Activated T-helper 2 cell treated with anti-CD3 and anti-CD28 coated beads, Interferon-gamma antibody, Interleukin-2, Interleukin-4, amounts not matched to agents 10 μg/mL and 5 μg/mL and 100 μg/mL, durations not matched to agents 14 hours and 24 hours and 36 hours (primary cell): Measurements from ENCODE around the gene MOSPD2. TPM values are rescaled to one million over a fixed set of nuclear protein-coding genes. Genes with fewer than 3 reads are reported as not detected.

Experiments
- DNase-seq: peaks from one replicate; pipeline ENCODE4 v3.0.0; 2021; ENCODE audit warnings: low spot score
- H3K27ac Mint-ChIP-seq: one replicate; pipeline ENCODE4 v1.8.0; 2021; ENCODE audit warnings: mixed read lengths
- H3K27me3 Mint-ChIP-seq: one replicate; pipeline ENCODE4 v1.8.0; 2021; ENCODE audit warnings: low read depth, mixed read lengths
- H3K36me3 Mint-ChIP-seq: one replicate; pipeline ENCODE4 v1.8.0; 2021; ENCODE audit warnings: low read depth, mixed read lengths
- H3K4me1 Mint-ChIP-seq: one replicate; pipeline ENCODE4 v1.8.0; 2021; ENCODE audit warnings: low read depth, mixed read lengths
- H3K4me3 Mint-ChIP-seq: one replicate; pipeline ENCODE4 v1.8.0; 2021; ENCODE audit warnings: low read depth, mild to moderate bottlenecking, moderate library complexity, mixed read lengths
- H3K9me3 Mint-ChIP-seq: one replicate; pipeline ENCODE4 v1.8.0; 2021; ENCODE audit warnings: mixed read lengths
- intact Hi-C: fragments of 100-400 bp; cut with micrococcal nuclease; formaldehyde crosslinking; loops from one replicate; pipeline ENCODE4 v1.15.1; 2023
- total RNA-seq: library from RNA; stranded (reverse); gene quantifications from 2 replicates; pipeline ENCODE4 v1.2.3, GENCODE V29; 2022

Gene MOSPD2
- total RNA-seq, 1 donor from 2014 or later, result 14.8 TPM

- no peaks in the 10 kb centered on the region for H3K27me3 Mint-ChIP-seq
- no peak overlapping the region for H3K4me3 Mint-ChIP-seq
- H3K27ac Mint-ChIP-seq, result no peak overlapping the region
- H3K9me3 Mint-ChIP-seq, result no peaks in the 10 kb centered on the region
- intact Hi-C loops, result no loop called here
- no peak for DNase-seq
- peaks cover 14% of the 10 kb centered on the region for H3K36me3 Mint-ChIP-seq
- no peaks in the 10 kb centered on the region for H3K4me1 Mint-ChIP-seq
Observed at GRCh38 chrX:14920196-14920595, 47.0 kb downstream of the MOSPD2 start.

- H3K36me3 Mint-ChIP-seq, result peaks cover 4% of the 10 kb centered on the region
- no peak overlapping the region for H3K27ac Mint-ChIP-seq
- no peaks in the 10 kb centered on the region for H3K9me3 Mint-ChIP-seq
- intact Hi-C loops, result no loop called here
- DNase-seq, result no peak
- H3K27me3 Mint-ChIP-seq, result no peaks in the 10 kb centered on the region
- no peak overlapping the region for H3K4me3 Mint-ChIP-seq
- no peaks in the 10 kb centered on the region for H3K4me1 Mint-ChIP-seq
Observed at GRCh38 chrX:14922437-14922836, 49.2 kb downstream of the MOSPD2 start.

- Mint-ChIP-seq H3K36me3 (no peaks in the 10 kb centered on the region), H3K9me3 (no peaks in the 10 kb centered on the region), H3K4me3 (no peak overlapping the region), H3K4me1 (no peaks in the 10 kb centered on the region), H3K27ac (no peak overlapping the region), H3K27me3 (no peaks in the 10 kb centered on the region)
- intact Hi-C loops, result no loop called here
- DNase-seq, result no peak
Observed at GRCh38 chrX:14923761-14924160, 50.5 kb downstream of the MOSPD2 start.

- no peak for DNase-seq
- Mint-ChIP-seq H3K36me3 (no peaks in the 10 kb centered on the region), H3K9me3 (no peaks in the 10 kb centered on the region), H3K27me3 (no peaks in the 10 kb centered on the region), H3K27ac (no peak overlapping the region), H3K4me3 (no peak overlapping the region), H3K4me1 (no peaks in the 10 kb centered on the region)
- intact Hi-C loops, result no loop called here
Observed at GRCh38 chrX:14926471-14926870, 53.2 kb downstream of the MOSPD2 start.

- Mint-ChIP-seq H3K36me3 (no peaks in the 10 kb centered on the region), H3K27ac (no peak overlapping the region), H3K9me3 (no peaks in the 10 kb centered on the region), H3K27me3 (no peaks in the 10 kb centered on the region), H3K4me1 (no peaks in the 10 kb centered on the region), H3K4me3 (no peak overlapping the region)
- intact Hi-C loops, result no loop called here
- no peak for DNase-seq
Observed at GRCh38 chrX:14927401-14927800, 54.2 kb downstream of the MOSPD2 start.

- Mint-ChIP-seq H3K27ac (no peak overlapping the region), H3K9me3 (no peaks in the 10 kb centered on the region), H3K4me1 (no peaks in the 10 kb centered on the region), H3K4me3 (no peak overlapping the region), H3K27me3 (no peaks in the 10 kb centered on the region), H3K36me3 (no peaks in the 10 kb centered on the region)
- DNase-seq, result no peak
- intact Hi-C loops, result no loop called here
Observed at GRCh38 chrX:14930663-14931062, 57.4 kb downstream of the MOSPD2 start.

- Mint-ChIP-seq H3K27me3 (no peaks in the 10 kb centered on the region), H3K27ac (no peak overlapping the region), H3K36me3 (no peaks in the 10 kb centered on the region), H3K4me1 (no peaks in the 10 kb centered on the region), H3K4me3 (no peak overlapping the region), H3K9me3 (no peaks in the 10 kb centered on the region)
- DNase-seq, result no peak
- intact Hi-C loops, result no loop called here
Observed at GRCh38 chrX:14932136-14932535, 58.9 kb downstream of the MOSPD2 start.

GRCh38 chrX:14934423-14934822, 61.2 kb downstream of the MOSPD2 start:
- Mint-ChIP-seq H3K4me1 (no peaks in the 10 kb centered on the region), H3K36me3 (no peaks in the 10 kb centered on the region), H3K9me3 (no peaks in the 10 kb centered on the region), H3K4me3 (no peak overlapping the region), H3K27ac (no peak overlapping the region), H3K27me3 (no peaks in the 10 kb centered on the region)
- DNase-seq, result no peak
- intact Hi-C loops, result no loop called here

GRCh38 chrX:14936561-14936960, 63.3 kb downstream of the MOSPD2 start:
- no peak for DNase-seq
- Mint-ChIP-seq H3K4me3 (no peak overlapping the region), H3K27me3 (no peaks in the 10 kb centered on the region), H3K9me3 (no peaks in the 10 kb centered on the region), H3K27ac (no peak overlapping the region), H3K36me3 (no peaks in the 10 kb centered on the region), H3K4me1 (no peaks in the 10 kb centered on the region)
- intact Hi-C loops, result no loop called here

GRCh38 chrX:14939644-14940043, 66.4 kb downstream of the MOSPD2 start:
- Mint-ChIP-seq H3K9me3 (no peaks in the 10 kb centered on the region), H3K27ac (no peak overlapping the region), H3K4me3 (no peak overlapping the region), H3K27me3 (no peaks in the 10 kb centered on the region), H3K4me1 (no peaks in the 10 kb centered on the region), H3K36me3 (no peaks in the 10 kb centered on the region)
- no peak for DNase-seq
- intact Hi-C loops, result no loop called here

GRCh38 chrX:14941301-14941700, 68.1 kb downstream of the MOSPD2 start:
- no peaks in the 10 kb centered on the region for H3K4me1 Mint-ChIP-seq
- no peak for DNase-seq
- no peaks in the 10 kb centered on the region for H3K9me3 Mint-ChIP-seq
- no peaks in the 10 kb centered on the region for H3K27me3 Mint-ChIP-seq
- H3K36me3 Mint-ChIP-seq, result no peaks in the 10 kb centered on the region
- intact Hi-C loops, result no loop called here
- no peak overlapping the region for H3K4me3 Mint-ChIP-seq
- H3K27ac Mint-ChIP-seq, result no peak overlapping the region

GRCh38 chrX:14942341-14942740, 69.1 kb downstream of the MOSPD2 start:
- Mint-ChIP-seq H3K27ac (no peak overlapping the region), H3K4me1 (no peaks in the 10 kb centered on the region), H3K4me3 (no peak overlapping the region), H3K27me3 (no peaks in the 10 kb centered on the region), H3K36me3 (no peaks in the 10 kb centered on the region), H3K9me3 (no peaks in the 10 kb centered on the region)
- DNase-seq, result no peak
- intact Hi-C loops, result no loop called here

- Mint-ChIP-seq H3K9me3 (no peaks in the 10 kb centered on the region), H3K27ac (no peak overlapping the region), H3K27me3 (no peaks in the 10 kb centered on the region), H3K4me3 (no peak overlapping the region), H3K4me1 (no peaks in the 10 kb centered on the region), H3K36me3 (no peaks in the 10 kb centered on the region)
- no peak for DNase-seq
- intact Hi-C loops, result no loop called here
Observed at GRCh38 chrX:14943962-14944361, 70.7 kb downstream of the MOSPD2 start.

GRCh38 chrX:14946606-14947155, 73.5 kb downstream of the MOSPD2 start:
- Mint-ChIP-seq H3K27ac (no peak overlapping the region), H3K4me1 (no peaks in the 10 kb centered on the region), H3K27me3 (peaks cover 3% of the 10 kb centered on the region), H3K36me3 (no peaks in the 10 kb centered on the region), H3K4me3 (no peak overlapping the region), H3K9me3 (no peaks in the 10 kb centered on the region)
- no peak for DNase-seq
- intact Hi-C loops, result no loop called here
